ENCODE data around the gene RPL3.

- TF ChIP-seq CTCF (conservative IDR thresholded peaks at IDR 0.05) = no peak
- no peak for TF ChIP-seq ZFX (IDR thresholded peaks at IDR 0.05)
Observed at GRCh38 chr22:39284142-39284980, 35.1 kb downstream of the RPL3 start.
